Stimulated activated CD4-positive, alpha-beta T cell treated with anti-CD3 and anti-CD28 coated beads, Interleukin-15, amount 100 ng/mL, for 48 hours (primary cell): ENCODE measurements around the gene CAMKMT.

Source experiments
- DNase-seq, 2 donors: peaks; one replicate each; pipeline ENCODE4 v3.0.0-alpha.2; 2020; ENCODE audit warnings: low read depth in 2 of 2

The CAMKMT gene

DNA sequence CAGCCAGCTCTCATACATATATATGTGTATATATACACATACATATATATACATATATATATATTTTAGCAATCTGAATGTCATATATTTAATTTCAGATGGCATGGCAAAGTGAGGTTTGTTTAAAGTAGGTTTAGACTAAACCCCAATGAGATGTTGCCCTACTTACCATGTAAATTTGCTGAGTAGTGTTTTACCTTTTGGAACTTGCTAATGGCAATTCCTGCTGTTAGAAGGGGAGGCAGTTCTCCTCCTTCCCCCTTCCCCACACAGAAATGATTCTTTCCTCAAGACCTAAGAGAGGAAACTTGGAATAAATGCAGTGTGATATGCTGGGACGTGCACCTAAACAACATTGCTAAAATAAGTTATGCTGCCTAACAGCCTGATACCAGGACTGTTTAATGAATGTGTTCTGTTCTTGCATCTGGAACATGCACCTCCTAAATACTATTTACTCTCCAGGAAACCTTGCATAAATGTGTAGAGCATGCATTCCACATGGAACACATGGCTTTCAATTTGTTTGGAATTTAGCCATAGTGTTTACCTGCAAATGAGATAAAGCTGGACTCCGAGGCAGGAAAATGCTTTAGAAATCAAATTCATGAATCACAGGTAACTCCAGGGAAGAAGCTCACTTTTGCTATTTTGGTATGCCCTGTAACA is 326.8 kb downstream of the CAMKMT start:
- no peak for DNase-seq

- DNase-seq: no peak
Measured at GRCh38 chr2:44689516-44689915, 327.8 kb downstream of the CAMKMT start.

GRCh38 chr2:44691174-44691785 is 329.5 kb downstream of the CAMKMT start:
- DNase-seq: no peak

DNA sequence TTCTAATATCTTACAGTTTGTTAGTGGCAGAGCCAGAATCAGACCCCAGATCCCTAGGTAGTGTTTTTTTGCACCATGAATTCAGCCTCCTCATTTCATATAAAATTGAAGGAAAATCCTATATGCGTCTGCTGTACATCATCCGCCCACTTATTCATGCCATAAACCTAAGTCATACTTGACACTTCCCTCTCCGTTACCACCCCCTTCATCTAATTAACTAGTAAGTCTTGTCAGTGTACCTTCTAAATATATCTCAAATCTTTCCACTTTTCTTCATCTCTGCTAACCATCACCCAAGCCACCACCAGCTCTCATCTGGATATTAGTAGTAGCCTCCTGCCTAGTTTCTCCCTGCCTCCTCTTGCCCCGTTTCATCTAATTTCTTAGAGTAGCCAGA is 331.1 kb downstream of the CAMKMT start:
- no peak for DNase-seq

- no peak for DNase-seq
Measured at GRCh38 chr2:44700824-44701223, 339.1 kb downstream of the CAMKMT start.

DNA sequence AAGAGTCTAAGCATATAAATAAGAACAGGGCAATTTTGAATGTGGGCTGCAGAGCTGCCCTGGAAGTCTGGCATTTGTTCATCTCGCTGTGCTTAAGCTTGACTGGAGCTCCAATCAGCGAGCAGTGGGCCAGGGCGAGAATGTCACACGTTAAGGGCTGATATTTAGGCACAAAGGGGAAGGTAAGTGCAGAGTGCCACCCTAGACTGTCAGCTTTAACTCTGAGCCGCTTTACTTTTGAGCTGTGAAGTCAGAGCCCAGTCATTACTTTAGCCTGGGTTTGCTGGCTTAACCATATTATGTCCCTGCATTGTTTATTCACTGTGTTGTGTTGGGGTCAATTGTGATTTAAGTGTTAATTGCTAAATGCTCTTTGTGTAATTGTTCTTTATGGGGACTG is 343.6 kb downstream of the CAMKMT start:
- DNase-seq: no peak

DNA sequence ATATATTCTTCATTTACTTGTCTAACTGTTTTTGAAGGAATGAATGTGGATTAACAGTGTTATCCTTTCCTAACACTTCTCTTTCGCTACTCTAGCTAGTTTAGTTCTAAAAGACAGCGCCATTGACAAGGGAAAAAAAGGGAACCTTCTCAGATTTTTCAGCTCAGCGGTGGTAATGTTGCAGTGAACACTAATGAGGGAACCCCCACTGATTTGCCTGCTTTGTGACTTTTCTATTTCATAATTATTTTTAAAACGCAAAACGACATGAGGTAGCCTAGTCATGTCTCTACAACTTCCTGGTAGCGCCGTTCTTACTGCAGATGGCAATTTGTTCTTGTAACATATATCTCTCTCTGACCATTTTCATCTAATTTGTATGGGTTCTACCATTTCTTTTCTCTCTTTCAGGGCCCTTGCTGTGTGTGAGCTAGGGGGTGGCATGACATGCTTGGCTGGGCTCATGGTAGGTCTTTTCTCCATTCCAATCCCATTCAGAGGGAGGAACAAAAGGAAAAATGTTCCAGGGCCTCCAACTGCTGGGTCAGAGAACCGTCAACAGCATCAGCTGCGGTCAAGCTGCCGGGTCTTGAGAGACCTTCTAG is 344.2 kb downstream of the CAMKMT start:
- DNase-seq: no peak

GRCh38 chr2:44706681-44707553 is 345.2 kb downstream of the CAMKMT start:
- DNase-seq: no peak

- DNase-seq: no peak
Measured at GRCh38 chr2:44707945-44708660, 346.4 kb downstream of the CAMKMT start.

DNA sequence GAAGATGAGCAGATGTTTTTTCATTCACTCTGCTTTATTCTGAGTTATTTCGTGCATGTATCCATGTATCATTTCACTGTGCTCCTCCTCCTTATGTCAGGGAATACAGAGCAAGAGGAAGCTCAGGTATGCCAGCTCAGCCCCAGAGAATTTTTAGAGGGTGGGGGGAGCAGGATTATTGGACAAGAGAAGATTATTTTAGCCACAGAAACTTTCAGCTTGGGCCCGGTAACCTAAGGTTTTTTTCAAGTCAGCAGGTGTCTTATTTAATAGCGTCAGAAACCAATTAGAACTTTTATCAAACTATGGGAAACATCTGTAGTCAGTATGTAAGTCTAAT is 346.9 kb downstream of the CAMKMT start:
- DNase-seq: no peak

DNA sequence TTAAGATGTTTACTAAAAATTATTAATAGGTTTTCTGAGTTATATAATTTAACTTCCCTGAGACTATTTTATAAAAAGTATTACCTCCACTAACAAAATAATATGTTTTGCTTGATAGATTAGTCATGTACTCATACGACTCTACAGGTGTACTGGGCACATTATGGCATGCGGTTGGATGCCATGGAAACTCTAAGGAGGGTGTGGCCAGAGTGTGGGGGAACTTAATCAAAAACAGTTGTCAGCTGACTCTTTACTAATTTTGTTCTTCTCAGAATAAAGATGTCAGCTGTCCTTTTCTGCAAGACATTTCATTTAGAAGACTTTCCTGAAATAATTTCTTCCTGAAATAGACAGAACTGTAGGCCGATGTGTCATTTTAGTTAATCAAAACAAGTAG is 351.4 kb downstream of the CAMKMT start:
- no peak for DNase-seq

- no peak for DNase-seq
Measured at GRCh38 chr2:44715671-44716081, 353.9 kb downstream of the CAMKMT start.

DNA sequence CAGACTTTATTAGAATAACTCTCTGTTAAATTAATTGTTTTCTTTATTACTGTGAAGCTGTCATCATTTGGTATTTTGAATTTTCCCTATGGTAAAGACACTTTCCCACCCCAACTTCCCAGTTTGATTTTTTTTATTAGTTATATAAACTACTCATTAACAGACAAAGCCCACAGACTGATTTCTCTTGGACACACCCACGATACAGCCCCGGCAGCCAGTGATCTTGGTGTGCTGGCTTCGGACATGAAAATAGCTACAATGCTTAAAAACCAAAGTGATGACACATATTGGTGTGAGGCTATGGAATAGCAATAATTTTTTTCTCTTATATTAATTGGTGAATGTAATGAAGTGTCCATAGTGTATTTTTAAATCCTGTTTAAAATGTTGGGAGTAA is 354.4 kb downstream of the CAMKMT start:
- DNase-seq: no peak

- DNase-seq: no peak
Measured at GRCh38 chr2:44718431-44718830, 356.7 kb downstream of the CAMKMT start.

GRCh38 chr2:44719562-44719961 is 357.8 kb downstream of the CAMKMT start:
- no peak for DNase-seq

GRCh38 chr2:44722026-44722625 is 360.4 kb downstream of the CAMKMT start:
- no peak for DNase-seq

DNA sequence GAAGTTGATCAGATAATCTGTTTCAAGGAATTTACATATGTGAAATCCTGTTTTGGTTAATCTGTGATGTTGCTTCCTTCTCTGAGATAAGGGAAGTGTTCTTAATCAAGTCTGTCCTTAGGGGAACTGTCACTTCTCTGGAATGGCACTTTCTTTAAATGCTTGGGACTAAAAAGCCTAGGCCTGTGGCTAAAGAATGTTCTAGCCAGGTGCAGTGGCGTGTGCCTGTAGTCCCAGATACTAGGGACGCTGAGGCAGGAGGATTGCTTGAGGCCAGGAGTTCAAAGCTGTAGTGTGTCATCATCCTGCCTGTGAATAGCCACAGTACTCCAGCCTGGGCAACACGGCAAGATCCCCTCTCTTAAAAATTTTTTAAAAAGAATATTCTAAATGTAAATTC is 362.2 kb downstream of the CAMKMT start:
- DNase-seq: no peak

DNA sequence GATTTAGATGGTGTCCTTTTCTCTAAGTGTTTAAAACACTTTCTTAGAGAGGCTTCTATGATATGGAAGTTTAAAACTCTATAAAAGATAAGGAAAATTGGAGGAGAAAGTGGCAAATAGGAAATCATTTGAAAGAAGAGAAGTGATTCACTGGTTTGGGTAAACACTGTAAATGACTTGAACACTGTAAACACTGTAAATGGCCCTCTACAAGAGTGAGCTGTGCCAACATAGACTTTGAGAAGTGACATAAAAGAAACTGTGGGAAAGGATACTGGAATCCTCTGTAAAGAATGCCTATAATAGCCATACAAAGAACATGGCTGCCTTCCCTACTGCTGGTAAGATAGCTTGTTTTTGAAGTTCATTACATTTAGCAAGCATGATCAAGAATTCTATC is 368.8 kb downstream of the CAMKMT start:
- no peak for DNase-seq

DNA sequence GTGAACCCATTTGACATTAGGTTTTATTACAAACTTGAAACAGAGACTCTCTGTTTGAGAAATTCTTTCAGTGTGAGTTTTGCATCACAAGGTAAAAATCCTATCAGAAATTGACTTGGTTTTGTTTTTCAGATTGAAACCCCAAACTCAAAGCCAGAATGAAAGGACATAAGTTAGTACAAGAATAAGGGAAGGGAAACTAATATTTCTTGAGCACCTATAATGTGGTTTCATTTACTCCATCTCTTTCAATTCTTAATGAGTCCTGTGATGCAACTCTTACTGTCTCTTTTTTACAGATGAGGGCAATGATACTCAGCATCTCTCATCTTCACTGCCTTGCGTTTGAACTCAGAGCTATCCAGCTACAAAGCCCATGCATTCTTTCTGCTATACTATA is 369.8 kb downstream of the CAMKMT start:
- no peak for DNase-seq

GRCh38 chr2:44736270-44736942 is 374.7 kb downstream of the CAMKMT start:
- no peak for DNase-seq

DNA sequence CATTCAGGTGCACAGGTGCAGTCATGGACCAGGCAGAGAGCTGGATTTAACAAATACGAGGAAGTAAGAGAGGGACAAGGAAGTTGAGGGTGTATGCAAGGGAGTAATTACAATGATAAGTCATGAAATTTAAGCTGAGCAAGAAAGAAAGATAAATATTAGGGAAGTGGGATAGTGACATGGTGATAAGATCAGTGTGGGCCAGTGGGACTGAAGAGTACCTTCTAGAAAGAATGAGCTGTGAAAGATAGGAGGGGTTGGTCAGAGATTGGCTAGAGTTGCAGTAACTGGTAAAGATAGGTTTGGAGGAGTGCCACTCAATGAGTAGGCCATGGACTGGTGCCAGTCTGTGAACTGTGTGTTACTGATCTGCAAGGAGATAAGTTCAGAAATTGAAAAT is 378.9 kb downstream of the CAMKMT start:
- DNase-seq: no peak
